Psoas muscle (tissue), 8 donors: Measurements from ENCODE around the gene BSG. TPM values are rescaled to one million over a fixed set of nuclear protein-coding genes. Genes with fewer than 3 reads are reported as not detected.

Source experiments
- ATAC-seq, 4 donors: fragments of 200-7000 bp; cut with Tn5 transposase; one replicate each; pipeline ENCODE4 v1.9.1; 2020; ENCODE audit warnings: moderate library complexity in 3 of 4, mild to moderate bottlenecking in 2 of 4
- DNase-seq, 2 donors: peaks; one replicate each; pipeline ENCODE4 v3.0.0-alpha.2; 2020
- H3K27ac ChIP-seq: fragments of 200-600 bp; one replicate; pipeline ENCODE4 v1.8.0; 2022
- H3K27me3 ChIP-seq, 3 donors: fragments of 200-600 bp in 1 of 3; one replicate each; pipeline versions ENCODE4 v1.6.1 to v1.8.0; 2013 to 2022; ENCODE audit warnings: low read length in 2 of 3, mild to moderate bottlenecking in 2 of 3, moderate library complexity in 1 of 3; ENCODE audit not compliant: insufficient read depth in 3 of 3
- H3K36me3 ChIP-seq, 2 donors: fragments of 200-600 bp in 1 of 2; one replicate each; pipeline versions ENCODE4 v1.6.1 to v1.8.0; 2013 to 2022; ENCODE audit warnings: low read depth in 1 of 2, mild to moderate bottlenecking in 1 of 2, moderate library complexity in 1 of 2; ENCODE audit not compliant: insufficient read depth in 1 of 2
- H3K4me1 ChIP-seq: fragments of 200-600 bp; one replicate; pipeline ENCODE4 v1.8.0; 2022
- H3K4me3 ChIP-seq: fragments of 200-600 bp; one replicate; pipeline ENCODE4 v1.8.0; 2022; ENCODE audit warnings: mild to moderate bottlenecking
- H3K9me3 ChIP-seq: fragments of 200-600 bp; one replicate; pipeline ENCODE4 v1.8.0; 2022
- whole genome bisulfite sequencing, 3 donors: extraction: QIAGEN DNeasy Blood & Tissue Kit; methylation state at CpG; one replicate each; pipeline versions ENCODE4 v1.1.6 to v1.1.7; 2013; 5-methylcytosine and 5-hydroxymethylcytosine counted together
- intact Hi-C, 2 donors: fragments of 100-400 bp; cut with DNase I; formaldehyde crosslinking; loops; one replicate each; pipeline versions ENCODE4 v1.11.0 to v1.14.2; 2022
- long read RNA-seq, 2 donors: library from polyadenylated mRNA; unstranded; transcript quantifications; one replicate each; pipeline ENCODE4 v2.0.0, GENCODE V29; 2021
- polyA plus RNA-seq, 3 donors: library from polyadenylated mRNA; stranded (reverse); fragments of 200-250 nt; gene quantifications; one replicate each; pipeline ENCODE4 v1.2.3, GENCODE V29; 2013
- total RNA-seq, 4 donors: library from RNA; stranded (reverse); fragmentation: NEBNext Ultra II Directional in 2 of 4; extraction: Animal tissue kit (Norgen Biotek cat#: 25700) in 2 of 4; gene quantifications; one replicate each; pipeline versions ENCODE4 v1.2.1 to v1.2.4, GENCODE V29; 2021 to 2023
- TF ChIP-seq, protein P1 (sequence below): fragments of 200-600 bp; IDR thresholded peaks from one replicate; pipeline ENCODE4 v1.8.0; 2022; ENCODE audit warnings: antibody characterized with exemption
- donor health status: healthy with polysubstance abuse.
- donor health status: DM: no; HTN: no; CAD: no; lungs with moderate emphysema.
- donor health status: Bipolar disorder and iron deficiency.
- donor health status: healthy.
- donor health status: DM: yes; HTN: yes; CAD: no.
- donor health status: DM: no; HTN: no; CAD: no.
- donor health status: DM: no; HTN: no; CAD: no.
- donor health status: DM: yes; HTN: yes; CAD: no.

The BSG gene
- total RNA-seq, result 100 to 1,000 TPM; 172 to 381 (median 300) TPM
- polyA plus RNA-seq, result 100 to 1,000 TPM; 202 to 308 (median 299) TPM
- long read RNA-seq, donor 1, partial matches to known transcripts, result 5 of 122 reads
- long read RNA-seq, donor 1, other reads (novel, unspliced or antisense), result 117 of 122 reads
- long read RNA-seq, donor 2, partial matches to known transcripts, result 22 of 346 reads
- long read RNA-seq, donor 2, other reads (novel, unspliced or antisense), result 324 of 346 reads

DNA sequence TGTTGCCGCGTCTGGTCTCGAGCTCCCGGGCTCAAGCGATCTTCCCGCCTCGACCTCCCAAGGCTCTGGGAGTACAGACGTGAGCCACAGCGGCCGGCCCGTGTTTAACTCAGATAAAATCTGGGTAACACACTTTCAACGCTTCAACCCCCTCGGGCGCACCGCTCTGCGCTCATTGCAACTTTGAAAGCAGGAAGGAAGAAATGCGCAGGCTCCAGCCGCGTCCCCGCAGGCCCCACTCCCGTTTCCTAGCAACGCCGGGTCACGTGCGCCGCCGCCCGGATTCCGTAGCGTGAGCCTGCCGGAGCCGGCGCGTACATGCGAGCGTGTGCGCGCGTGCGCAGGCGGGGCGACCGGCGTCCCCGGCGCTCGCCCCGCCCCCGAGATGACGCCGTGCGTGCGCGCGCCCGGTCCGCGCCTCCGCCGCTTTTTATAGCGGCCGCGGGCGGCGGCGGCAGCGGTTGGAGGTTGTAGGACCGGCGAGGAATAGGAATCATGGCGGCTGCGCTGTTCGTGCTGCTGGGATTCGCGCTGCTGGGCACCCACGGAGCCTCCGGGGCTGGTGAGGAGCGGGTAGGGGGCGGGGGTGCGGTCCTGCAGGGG is at the start of gene BSG:
Gene BSG, plus strand, starts transcription at position 457 of the 603 bp plus-strand sequence. Its CDS starts 39 bp downstream, at position 496.
- ATAC-seq, result peak; percentile 76 to 84 (median 82)
- H3K4me1 ChIP-seq, result peaks cover 41% of the 10 kb centered on the region

DNA sequence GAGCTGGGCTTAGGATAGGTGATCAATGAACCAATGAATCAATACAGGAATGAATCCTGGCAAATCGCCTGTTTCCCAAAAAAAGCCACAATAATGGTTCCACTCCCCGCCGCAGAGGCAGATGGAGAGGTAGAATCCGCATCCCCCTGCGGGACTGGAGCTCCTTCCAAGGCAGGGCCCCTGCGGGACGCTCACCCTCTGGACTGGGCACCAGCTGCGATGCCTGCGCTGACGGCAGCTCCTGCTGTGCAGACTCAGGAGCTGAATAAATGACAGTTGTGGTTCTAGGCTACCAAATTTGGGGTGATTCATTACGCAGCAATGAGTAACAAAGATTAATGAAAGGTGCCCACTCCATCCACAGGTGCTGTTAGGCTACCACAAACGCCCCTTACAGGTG is 49.7 kb upstream of the BSG start:
- no peak overlapping the region for H3K27ac ChIP-seq
- TF ChIP-seq, protein P1, sequence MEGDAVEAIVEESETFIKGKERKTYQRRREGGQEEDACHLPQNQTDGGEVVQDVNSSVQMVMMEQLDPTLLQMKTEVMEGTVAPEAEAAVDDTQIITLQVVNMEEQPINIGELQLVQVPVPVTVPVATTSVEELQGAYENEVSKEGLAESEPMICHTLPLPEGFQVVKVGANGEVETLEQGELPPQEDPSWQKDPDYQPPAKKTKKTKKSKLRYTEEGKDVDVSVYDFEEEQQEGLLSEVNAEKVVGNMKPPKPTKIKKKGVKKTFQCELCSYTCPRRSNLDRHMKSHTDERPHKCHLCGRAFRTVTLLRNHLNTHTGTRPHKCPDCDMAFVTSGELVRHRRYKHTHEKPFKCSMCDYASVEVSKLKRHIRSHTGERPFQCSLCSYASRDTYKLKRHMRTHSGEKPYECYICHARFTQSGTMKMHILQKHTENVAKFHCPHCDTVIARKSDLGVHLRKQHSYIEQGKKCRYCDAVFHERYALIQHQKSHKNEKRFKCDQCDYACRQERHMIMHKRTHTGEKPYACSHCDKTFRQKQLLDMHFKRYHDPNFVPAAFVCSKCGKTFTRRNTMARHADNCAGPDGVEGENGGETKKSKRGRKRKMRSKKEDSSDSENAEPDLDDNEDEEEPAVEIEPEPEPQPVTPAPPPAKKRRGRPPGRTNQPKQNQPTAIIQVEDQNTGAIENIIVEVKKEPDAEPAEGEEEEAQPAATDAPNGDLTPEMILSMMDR, result no peak
- no peaks in the 10 kb centered on the region for H3K4me1 ChIP-seq
- peaks cover 0 to 7% of the 10 kb centered on the region in 2 donors for H3K36me3 ChIP-seq
- H3K27me3 ChIP-seq, result peaks cover 0 to 5% (median 0%) of the 10 kb centered on the region in 3 donors
- ATAC-seq (no peak), DNase-seq (no peak)
- intact Hi-C loops, result no loop called here
- H3K9me3 ChIP-seq, result no peaks in the 10 kb centered on the region
- no peak overlapping the region for H3K4me3 ChIP-seq
- 94 to 96% (median 96%) methylated on average over 12 of the region's 12 CpGs for WGBS, 3 donors

More for the DNA sequence above, at the start of gene BSG:
- 0 to 1% (median 0%) methylated on average over 44 to 79 of the region's 79 CpGs for WGBS, 3 donors
- no peaks in the 10 kb centered on the region for H3K27me3 ChIP-seq
- no peaks in the 10 kb centered on the region for H3K36me3 ChIP-seq
- H3K9me3 ChIP-seq, result no peaks in the 10 kb centered on the region
- DNase-seq, result peak; percentile 98 to 99
- intact Hi-C loops, result loop anchor here (1.0 to 10.0 kb wide), 4 partner anchors 40 to 833 kb away; partner anchors contain the start of genes CDC34 (in 1 of the 2), DAZAP1 (in 1 of the 2) and GAMT (in 1 of the 2)
- peak within 1 kb of the TSS; percentile 94 for H3K27ac ChIP-seq
- TF ChIP-seq, protein P1, result no peak
- peak within 1 kb of the TSS; percentile 97 for H3K4me3 ChIP-seq

DNA sequence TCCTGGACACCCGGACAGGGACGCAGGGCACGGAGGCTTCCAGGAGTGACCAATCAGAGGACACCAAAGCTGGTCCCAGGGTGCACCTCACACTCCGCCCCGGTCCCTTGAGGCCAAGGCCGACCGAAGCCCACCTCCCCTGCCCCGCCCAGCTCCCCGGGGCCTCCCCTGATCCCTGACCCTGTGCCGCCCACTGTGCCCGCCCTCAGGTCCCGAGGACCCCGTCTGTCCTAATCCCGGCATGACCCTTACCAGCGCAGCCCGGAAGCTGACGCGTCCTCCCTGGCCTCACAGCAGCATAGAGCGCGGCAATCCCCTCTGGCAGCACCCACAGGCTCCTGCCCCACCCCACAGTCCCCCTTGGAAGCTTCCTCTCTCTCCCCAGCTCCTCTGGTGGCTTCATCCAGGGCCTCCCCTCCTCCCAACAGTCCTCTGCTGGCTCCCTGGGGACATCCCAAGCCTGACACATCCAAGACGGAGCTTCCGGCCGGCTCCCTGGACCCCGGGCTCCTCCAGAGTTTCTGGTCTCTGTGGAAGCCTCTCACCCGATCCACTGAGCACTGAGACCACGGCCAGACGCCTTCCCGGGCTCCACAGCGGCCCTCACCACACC is 48.2 kb upstream of the BSG start:
- intact Hi-C loops, result no loop called here
- H3K27ac ChIP-seq, result no peak overlapping the region
- peaks cover 0 to 5% (median 0%) of the 10 kb centered on the region in 3 donors for H3K27me3 ChIP-seq
- H3K36me3 ChIP-seq, result peaks cover 0 to 7% of the 10 kb centered on the region in 2 donors
- WGBS, 3 donors, result 46 to 66% (median 53%) methylated on average over 24 to 29 of the region's 29 CpGs
- DNase-seq, result peak in 1 of 2 donors; percentile 63
- no peaks in the 10 kb centered on the region for H3K9me3 ChIP-seq
- TF ChIP-seq, protein P1, result no peak
- no peaks in the 10 kb centered on the region for H3K4me1 ChIP-seq
- peak overlapping the region; percentile 6 for H3K4me3 ChIP-seq
- ATAC-seq, result peak; percentile 21 to 48 (median 27)

DNA sequence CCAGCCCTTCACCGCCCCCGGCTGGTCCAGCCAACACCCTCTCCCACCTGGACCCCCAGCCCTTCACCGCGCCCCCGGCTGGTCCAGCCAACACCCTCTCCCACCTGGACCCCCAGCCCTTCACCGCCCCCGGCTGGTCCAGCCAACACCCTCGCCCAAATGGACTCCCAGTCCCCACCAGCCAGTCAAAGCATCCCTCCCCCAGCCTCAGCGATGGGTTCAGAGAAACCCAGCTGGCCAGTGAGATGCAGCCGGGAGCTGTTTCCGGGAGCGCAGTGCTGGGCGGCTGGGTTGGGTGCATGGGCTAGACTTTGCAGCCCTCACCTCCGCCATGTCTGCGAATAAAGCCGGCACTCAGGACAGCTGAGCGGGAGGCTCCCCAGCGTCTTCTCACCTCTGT is 47.4 kb upstream of the BSG start:
- DNase-seq, result no peak
- H3K4me3 ChIP-seq, result no peak overlapping the region

More for the DNA sequence above, 47.4 kb upstream of the BSG start:
- Histone ChIP-seq H3K27ac (no peak overlapping the region), H3K4me1 (no peaks in the 10 kb centered on the region), H3K27me3 (peaks cover 0 to 5% (median 0%) of the 10 kb centered on the region in 3 donors), H3K36me3 (peaks cover 0 to 1% of the 10 kb centered on the region in 2 donors), H3K9me3 (no peaks in the 10 kb centered on the region)
- TF ChIP-seq, protein P1, result no peak
- intact Hi-C loops, result no loop called here
- WGBS, 3 donors, result 72 to 81% (median 73%) methylated on average over 18 of the region's 18 CpGs
- ATAC-seq, result no peak
